Measurements from ENCODE around the gene FBXL15. TPM values are rescaled to one million over a fixed set of nuclear protein-coding genes. Genes with fewer than 3 reads are reported as not detected.

FBXL15 gene
- total and polyA plus RNA-seq, 9 of the 15 experiments (the other 6 are each of a cell fraction or from before 2014, with no cell fraction given) = 0.08 to 25.9 (median 3.5) TPM

- TF ChIP-seq CCAR2 (IDR thresholded peaks at IDR 0.05; ENCODE audit: low read depth, low read length) (no peak), POLR2A (conservative IDR thresholded peaks at IDR 0.05) (peak; percentile 69), MLLT1 (IDR thresholded peaks at IDR 0.05) (0 out of 4 replicates have a peak, but pooled peaks of 1 of the 2 experiments have one; percentile 33), ZNF263 (CRISPR knock-in tag; IDR thresholded peaks at IDR 0.05; ENCODE audit: borderline replicate concordance) (peak; percentile 41; the same call in 1 of the 2 replicates), EP400 (IDR thresholded peaks at IDR 0.05) (0 out of 2 replicates have a peak, but pooled peaks have one; percentile 51), ZEB2 (IDR thresholded peaks at IDR 0.05) (peak; percentile 81), GTF2E2 (tag; IDR thresholded peaks at IDR 0.05) (peak; percentile 48; the same call in 1 of the 2 replicates), ZNF695 (CRISPR knock-in tag; IDR thresholded peaks at IDR 0.05) (no peak), MTF1 (CRISPR knock-in tag; IDR thresholded peaks at IDR 0.05; ENCODE audit: borderline replicate concordance) (no peak)
Measured at GRCh38 chr10:102450124-102450373, 29.4 kb downstream of the FBXL15 start (continued).

- Histone ChIP-seq H3K9ac (ENCODE audit: insufficient read depth in 1 of 2, low read depth in 2 of 2, low read length in 2 of 2) (peak overlapping the region; percentile 90 to 94), H3K9me3 (replicated peaks; ENCODE audit: control insufficient read depth, insufficient read depth, low read depth, low read length) (no peaks in the 10 kb centered on the region), H3K4me3 (peak overlapping the region; percentile 80), H3K27me3 (ENCODE audit: control insufficient read depth in 2 of 2, insufficient read depth in 2 of 2, low read length in 2 of 2) (no peaks in the 10 kb centered on the region), H2AFZ (ENCODE audit: low read depth, low read length) (peak overlapping the region; percentile 52), H3K27ac (ENCODE audit: extremely low read depth, low read depth, low read length) (peak overlapping the region; percentile 95), H3K9me1 (ENCODE audit: control insufficient read depth, insufficient read depth, low read length) (no peaks in the 10 kb centered on the region), H3K36me3 (ENCODE audit: control insufficient read depth, insufficient read depth, low read length) (peaks cover 32% of the 10 kb centered on the region; the same call in 2 of the 3 replicates), H3K4me2 (ENCODE audit: insufficient read depth, low read length) (peak overlapping the region; percentile 94), H3K4me1 (replicated peaks in 1 of 2; ENCODE audit: control insufficient read depth in 2 of 2, insufficient read depth in 2 of 2, low read length in 2 of 2) (peaks cover 28 to 41% of the 10 kb centered on the region in 2 experiments), H3K79me2 (ENCODE audit: control insufficient read depth, insufficient read depth, low read length) (peaks cover 43% of the 10 kb centered on the region), H4K20me1 (replicated peaks; ENCODE audit: control insufficient read depth, insufficient read depth, low read length) (no peaks in the 10 kb centered on the region)
- under 1% methylated on average over 34 of the region's 104 CpGs for WGBS (ENCODE audit: insufficient coverage, low coverage, missing lambda C conversion rate)
- FAIRE-seq (no peak), ATAC-seq (peak; percentile 71), DNase-seq (ENCODE audit: extremely low read depth in 1 of 4, low spot score in 3 of 4) (peak; percentile 74 to 86 (median 77))
- BruUV-seq (replicated peaks) = no TSS peak
- intact Hi-C loops (cut with micrococcal nuclease) = no loop called here
- in situ Hi-C loops (cut with MboI) = no loop called here
- CTCF ChIA-PET (ENCODE audit: low intra/inter-chr PET ratio) = no interaction called here
- POLR2A ChIA-PET = interaction anchor here (0.6 to 3.3 kb wide), 14 partner anchors 9 to 220 kb away, joined by 3 to 24 read pairs (median 4); partner anchors contain the start of genes CUEDC2 and FBXL15
- TF ChIP-seq STAT5B (CRISPR knock-in tag; IDR thresholded peaks at IDR 0.05) (no peak), NR1H2 (CRISPR knock-in tag; IDR thresholded peaks at IDR 0.05) (0 out of 2 replicates have a peak, but pooled peaks have one; percentile 50), ATF1 (CRISPR knock-in tag; IDR thresholded peaks at IDR 0.05) (no peak), ATF1 (tag; IDR thresholded peaks at IDR 0.05) (0 out of 2 replicates have a peak, but pooled peaks have one; percentile 19), PTRF (tag; IDR thresholded peaks at IDR 0.05) (no peak), ZNF347 (CRISPR knock-in tag; IDR thresholded peaks at IDR 0.05; ENCODE audit: low read depth) (no peak), PML (IDR thresholded peaks at IDR 0.05; ENCODE audit: low read length) (peak; percentile 28; the same call in 1 of the 2 replicates), CBFB (CRISPR knock-in tag; IDR thresholded peaks at IDR 0.05) (peak; percentile 66; the same call in 1 of the 2 replicates), ZNF384 (IDR thresholded peaks at IDR 0.05; ENCODE audit: low read depth, low read length) (no peak), CCNT2 (IDR thresholded peaks at IDR 0.05; ENCODE audit: borderline replicate concordance, extremely low read depth, insufficient read length, low read depth, low read length) (peak; percentile 84)
Measured at GRCh38 chr10:102450374-102451104, 29.9 kb downstream of the FBXL15 start.
